ACC112 (cell line): Measurements from ENCODE around the gene CACTIN.

ENCODE experiments used
- H2AFZ ChIP-seq: fragments of 200-600 bp; sonication (generic); one replicate; pipeline ENCODE4 v1.6.0; 2017; ENCODE audit warnings: antibody characterized with exemption, low read length; ENCODE audit not compliant: unreplicated experiment
- H3K27ac ChIP-seq: fragments of 200-600 bp; sonication (generic); 2 replicates; pipeline ENCODE4 v1.5.1; 2014; ENCODE audit warnings: low read depth, mild to moderate bottlenecking, antibody characterized with exemption, low read length, moderate library complexity
- H3K27me3 ChIP-seq: fragments of 200-600 bp; sonication (generic); 2 replicates; pipeline ENCODE4 v1.6.1; 2014; ENCODE audit warnings: mild to moderate bottlenecking, antibody characterized with exemption, low read length, moderate library complexity, mixed read lengths; ENCODE audit not compliant: insufficient read depth
- H3K36me3 ChIP-seq: fragments of 200-600 bp; sonication (generic); 2 replicates; pipeline ENCODE4 v1.6.1; 2016; ENCODE audit warnings: mild to moderate bottlenecking, antibody characterized with exemption, low read length, moderate library complexity, mixed read lengths; ENCODE audit not compliant: insufficient read depth
- H3K4me1 ChIP-seq: fragments of 200-600 bp; sonication (generic); one replicate; pipeline ENCODE4 v1.6.1; 2016; ENCODE audit warnings: low read length, mixed read lengths; ENCODE audit not compliant: insufficient read depth, unreplicated experiment, control insufficient read depth
- H3K4me3 ChIP-seq: fragments of 200-600 bp; sonication (generic); 2 replicates; pipeline ENCODE4 v1.5.1; 2014; ENCODE audit warnings: mild to moderate bottlenecking, low read depth, low read length
- H3K79me2 ChIP-seq: fragments of 200-600 bp; sonication (generic); one replicate; pipeline ENCODE4 v1.6.0; 2016; ENCODE audit warnings: low read length; ENCODE audit not compliant: control insufficient read depth, unreplicated experiment, insufficient read depth

CACTIN gene

DNA sequence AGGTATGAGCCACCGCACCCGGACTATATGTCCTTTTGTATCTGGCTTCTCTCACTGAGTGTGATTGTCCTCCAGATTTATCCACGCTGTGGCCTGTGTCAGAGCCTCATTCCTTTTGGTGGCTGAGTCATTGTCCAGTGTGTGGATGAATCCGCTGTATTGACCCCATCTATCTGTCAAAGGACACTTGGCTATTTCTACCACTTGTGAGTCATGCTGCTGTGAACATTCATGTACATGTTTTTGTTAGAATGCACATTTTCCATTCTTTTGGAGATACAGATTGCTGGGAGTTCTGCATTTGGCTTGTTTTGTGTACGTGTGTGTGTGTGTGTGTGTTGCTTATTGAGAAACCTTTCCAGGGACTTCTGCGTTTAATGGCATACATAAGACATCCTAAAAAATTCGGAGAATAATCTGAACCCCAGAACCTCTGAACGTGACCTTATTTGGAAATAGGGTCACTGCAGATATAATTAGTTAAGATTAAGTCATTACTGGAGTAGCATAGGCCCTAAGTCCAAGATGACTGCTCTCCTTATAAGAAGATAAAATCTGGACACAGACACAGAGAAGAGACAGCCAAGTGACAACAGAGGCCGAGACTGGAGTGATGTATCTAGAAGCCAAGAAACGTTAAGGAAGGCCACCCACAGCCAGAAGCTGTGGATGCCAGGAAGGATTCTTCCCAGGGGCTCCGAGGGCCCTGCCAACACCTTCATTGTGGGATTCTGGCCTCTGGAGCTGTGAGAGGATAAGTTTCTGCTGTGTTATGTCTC is 46.2 kb downstream of the CACTIN start:
- H3K27ac ChIP-seq, result peak overlapping the region; percentile 75
- no peaks in the 10 kb centered on the region for H3K36me3 ChIP-seq
- peaks cover 3% of the 10 kb centered on the region; the same call in 1 of the 2 replicates for H3K27me3 ChIP-seq
- no peaks in the 10 kb centered on the region for H3K79me2 ChIP-seq
- H2AFZ ChIP-seq, result no peak overlapping the region
- peaks cover 10% of the 10 kb centered on the region for H3K4me1 ChIP-seq
- no peak overlapping the region for H3K4me3 ChIP-seq

- no peak overlapping the region for H2AFZ ChIP-seq
- H3K27ac ChIP-seq, result no peak overlapping the region
- peaks cover 10% of the 10 kb centered on the region for H3K4me1 ChIP-seq
- no peaks in the 10 kb centered on the region; the same call in 1 of the 2 replicates for H3K36me3 ChIP-seq
- H3K4me3 ChIP-seq, result no peak overlapping the region
- H3K79me2 ChIP-seq, result no peaks in the 10 kb centered on the region
- H3K27me3 ChIP-seq, result no peaks in the 10 kb centered on the region
These were observed 48.2 kb downstream of the CACTIN start for GRCh38 chr19:3578390-3578789.

- Histone ChIP-seq H3K4me1 (peaks cover 10% of the 10 kb centered on the region), H3K79me2 (no peaks in the 10 kb centered on the region), H3K4me3 (no peak overlapping the region), H3K36me3 (no peaks in the 10 kb centered on the region; the same call in 1 of the 2 replicates), H3K27ac (no peak overlapping the region), H2AFZ (no peak overlapping the region), H3K27me3 (no peaks in the 10 kb centered on the region)
These were observed 48.8 kb downstream of the CACTIN start for GRCh38 chr19:3577723-3578344.

GRCh38 chr19:3576696-3577443 is 49.7 kb downstream of the CACTIN start:
- Histone ChIP-seq H3K79me2 (no peaks in the 10 kb centered on the region), H3K27ac (no peak overlapping the region), H2AFZ (no peak overlapping the region), H3K36me3 (no peaks in the 10 kb centered on the region; the same call in 1 of the 2 replicates), H3K4me3 (no peak overlapping the region), H3K27me3 (no peaks in the 10 kb centered on the region), H3K4me1 (peaks cover 10% of the 10 kb centered on the region)

DNA sequence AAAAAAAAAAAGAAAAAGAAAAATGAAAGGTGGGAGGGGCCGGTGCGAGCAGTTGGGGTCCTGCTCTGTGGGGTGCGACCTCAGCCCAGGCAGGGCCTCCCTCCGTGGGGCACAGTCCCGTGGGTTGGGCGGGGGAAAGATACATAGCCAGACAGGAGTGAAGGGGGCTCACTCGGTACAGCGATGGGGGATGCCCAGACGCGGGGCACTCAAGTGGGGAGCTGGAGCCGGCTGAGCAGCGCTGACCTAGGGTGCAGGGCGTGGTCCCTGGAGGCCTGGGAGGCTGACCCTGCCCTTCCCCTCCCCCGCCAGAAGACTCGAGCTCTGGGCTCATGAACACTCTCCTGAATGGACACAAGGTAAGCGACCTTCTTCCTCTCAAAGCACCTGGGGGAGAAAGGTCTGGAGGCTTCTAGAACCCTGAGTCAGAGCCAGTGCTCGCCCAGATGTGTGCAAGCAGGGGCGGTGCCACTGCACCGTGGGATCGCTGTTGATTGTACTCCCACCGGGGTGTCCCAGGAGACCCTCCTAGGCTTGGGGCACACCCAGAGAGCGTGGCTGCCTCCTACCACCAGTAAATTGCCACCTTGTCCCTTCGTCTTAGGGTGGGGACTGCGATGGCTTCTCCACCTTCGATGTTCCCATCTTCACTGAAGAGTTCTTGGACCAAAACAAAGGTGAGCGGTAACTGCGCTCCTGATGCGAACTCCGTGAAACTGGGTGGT is 50.5 kb downstream of the CACTIN start:
- no peak overlapping the region for H3K27ac ChIP-seq
- H3K79me2 ChIP-seq, result no peaks in the 10 kb centered on the region
- peaks cover 10% of the 10 kb centered on the region for H3K4me1 ChIP-seq
- H3K4me3 ChIP-seq, result no peak overlapping the region
- H3K27me3 ChIP-seq, result no peaks in the 10 kb centered on the region
- H2AFZ ChIP-seq, result no peak overlapping the region
- H3K36me3 ChIP-seq, result no peaks in the 10 kb centered on the region; the same call in 1 of the 2 replicates

DNA sequence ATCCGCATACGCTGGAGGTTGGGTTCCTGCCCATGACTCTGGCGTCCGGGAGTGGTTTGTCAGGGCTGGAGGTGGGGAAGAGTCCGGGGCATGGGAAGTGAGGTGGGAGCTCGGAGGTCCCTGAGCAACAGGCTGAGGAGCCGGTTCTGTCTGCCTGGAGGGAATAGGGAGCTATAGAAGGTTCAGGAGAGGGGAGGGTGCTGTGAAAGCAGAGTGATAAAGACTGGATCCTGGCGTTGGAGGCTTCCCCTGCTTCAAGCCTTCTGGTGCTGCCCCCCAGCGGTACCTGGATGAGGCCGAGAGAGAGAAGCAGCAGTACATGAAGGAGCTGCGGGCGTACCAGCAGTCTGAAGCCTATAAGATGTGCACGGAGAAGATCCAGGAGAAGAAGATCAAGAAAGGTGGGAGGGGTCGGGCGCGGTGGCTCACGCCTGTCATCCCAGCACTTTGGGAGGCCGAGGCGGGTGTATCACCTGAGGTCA is 51.3 kb downstream of the CACTIN start:
- no peak overlapping the region for H2AFZ ChIP-seq
- no peaks in the 10 kb centered on the region for H3K79me2 ChIP-seq
- peaks cover 5% of the 10 kb centered on the region for H3K4me1 ChIP-seq
- no peak overlapping the region for H3K4me3 ChIP-seq
- H3K27ac ChIP-seq, result no peak overlapping the region
- H3K27me3 ChIP-seq, result no peaks in the 10 kb centered on the region
- H3K36me3 ChIP-seq, result no peaks in the 10 kb centered on the region; the same call in 1 of the 2 replicates

- Histone ChIP-seq H3K36me3 (no peaks in the 10 kb centered on the region; the same call in 1 of the 2 replicates), H3K27me3 (no peaks in the 10 kb centered on the region), H2AFZ (no peak overlapping the region), H3K4me1 (no peaks in the 10 kb centered on the region), H3K4me3 (peak overlapping the region; percentile 93), H3K27ac (no peak overlapping the region), H3K79me2 (no peaks in the 10 kb centered on the region)
These were observed 52.5 kb downstream of the CACTIN start for GRCh38 chr19:3573858-3574637.

- no peaks in the 10 kb centered on the region for H3K79me2 ChIP-seq
- H3K27ac ChIP-seq, result peak overlapping the region; percentile 39; the same call in 1 of the 2 replicates
- H3K4me3 ChIP-seq, result peak overlapping the region; percentile 93
- H3K27me3 ChIP-seq, result no peaks in the 10 kb centered on the region
- no peaks in the 10 kb centered on the region; the same call in 1 of the 2 replicates for H3K36me3 ChIP-seq
- no peak overlapping the region for H2AFZ ChIP-seq
- no peaks in the 10 kb centered on the region for H3K4me1 ChIP-seq
These were observed 53.3 kb downstream of the CACTIN start for GRCh38 chr19:3573162-3573857.

GRCh38 chr19:3572855-3573161 is 53.8 kb downstream of the CACTIN start, which contains the start of gene HMG20B:
TSS of gene HMG20B (plus strand) at chr19:3572944. CDS start at chr19:3573310, 366 bp downstream.
- no peaks in the 10 kb centered on the region for H3K4me1 ChIP-seq
- no peaks in the 10 kb centered on the region; the same call in 1 of the 2 replicates for H3K36me3 ChIP-seq
- no peaks in the 10 kb centered on the region for H3K79me2 ChIP-seq
- peak within 1 kb of the TSS; percentile 39; the same call in 1 of the 2 replicates for H3K27ac ChIP-seq
- peak within 1 kb of the TSS; percentile 93 for H3K4me3 ChIP-seq
- H2AFZ ChIP-seq, result peak within 1 kb of the TSS; percentile 85
- no peaks in the 10 kb centered on the region for H3K27me3 ChIP-seq
